Brain pericyte (primary cell): Measurements from ENCODE around the gene LEFTY1.
"Not testable (repeated sequence)": the region's sequence is repeated elsewhere in the genome, so short reads cannot be mapped to it uniquely, and the experiment has no call there.

Experiments
- DNase-seq: peaks from one replicate; pipeline ENCODE4 v3.0.0-alpha.2; 2012; ENCODE audit warnings: low read depth, low spot score

LEFTY1 gene, protein sequence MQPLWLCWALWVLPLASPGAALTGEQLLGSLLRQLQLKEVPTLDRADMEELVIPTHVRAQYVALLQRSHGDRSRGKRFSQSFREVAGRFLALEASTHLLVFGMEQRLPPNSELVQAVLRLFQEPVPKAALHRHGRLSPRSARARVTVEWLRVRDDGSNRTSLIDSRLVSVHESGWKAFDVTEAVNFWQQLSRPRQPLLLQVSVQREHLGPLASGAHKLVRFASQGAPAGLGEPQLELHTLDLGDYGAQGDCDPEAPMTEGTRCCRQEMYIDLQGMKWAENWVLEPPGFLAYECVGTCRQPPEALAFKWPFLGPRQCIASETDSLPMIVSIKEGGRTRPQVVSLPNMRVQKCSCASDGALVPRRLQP

DNA sequence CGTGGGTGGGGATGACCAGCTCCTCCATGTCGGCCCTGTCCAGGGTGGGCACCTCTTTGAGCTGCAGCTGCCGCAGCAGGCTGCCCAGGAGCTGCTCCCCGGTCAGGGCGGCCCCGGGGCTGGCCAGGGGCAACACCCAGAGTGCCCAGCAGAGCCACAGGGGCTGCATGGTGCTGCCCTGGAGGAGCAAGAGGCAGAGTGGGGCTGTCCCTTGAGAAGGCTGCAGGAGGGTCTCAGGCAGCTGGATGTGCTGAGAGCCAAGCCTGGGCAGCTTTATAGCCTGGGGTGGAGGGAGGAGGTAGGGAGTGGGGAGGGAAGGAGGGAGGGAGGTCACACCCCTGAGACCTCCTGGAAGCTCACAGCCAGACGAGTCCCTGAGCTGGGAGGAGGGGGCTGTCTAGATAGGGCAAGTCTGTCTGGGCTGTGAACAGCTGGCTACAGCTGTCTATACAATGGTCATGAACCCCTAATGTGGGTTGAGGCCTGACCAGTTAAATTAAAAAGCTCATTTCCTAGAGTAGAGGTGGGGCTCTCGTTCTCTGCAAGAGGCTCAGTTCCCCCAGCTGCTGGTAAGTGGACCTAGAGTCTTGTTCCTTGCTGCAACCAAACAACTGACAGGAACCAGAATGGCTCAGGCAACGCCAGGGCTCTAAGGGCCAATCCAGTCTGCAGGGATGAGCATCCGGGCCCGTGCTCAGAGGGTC lies at the start of gene LEFTY1:
TSS of gene LEFTY1 (minus strand) at position 249 of the 704 bp plus-strand sequence. CDS start at position 169, 80 bp downstream.
- no peak for DNase-seq

DNA sequence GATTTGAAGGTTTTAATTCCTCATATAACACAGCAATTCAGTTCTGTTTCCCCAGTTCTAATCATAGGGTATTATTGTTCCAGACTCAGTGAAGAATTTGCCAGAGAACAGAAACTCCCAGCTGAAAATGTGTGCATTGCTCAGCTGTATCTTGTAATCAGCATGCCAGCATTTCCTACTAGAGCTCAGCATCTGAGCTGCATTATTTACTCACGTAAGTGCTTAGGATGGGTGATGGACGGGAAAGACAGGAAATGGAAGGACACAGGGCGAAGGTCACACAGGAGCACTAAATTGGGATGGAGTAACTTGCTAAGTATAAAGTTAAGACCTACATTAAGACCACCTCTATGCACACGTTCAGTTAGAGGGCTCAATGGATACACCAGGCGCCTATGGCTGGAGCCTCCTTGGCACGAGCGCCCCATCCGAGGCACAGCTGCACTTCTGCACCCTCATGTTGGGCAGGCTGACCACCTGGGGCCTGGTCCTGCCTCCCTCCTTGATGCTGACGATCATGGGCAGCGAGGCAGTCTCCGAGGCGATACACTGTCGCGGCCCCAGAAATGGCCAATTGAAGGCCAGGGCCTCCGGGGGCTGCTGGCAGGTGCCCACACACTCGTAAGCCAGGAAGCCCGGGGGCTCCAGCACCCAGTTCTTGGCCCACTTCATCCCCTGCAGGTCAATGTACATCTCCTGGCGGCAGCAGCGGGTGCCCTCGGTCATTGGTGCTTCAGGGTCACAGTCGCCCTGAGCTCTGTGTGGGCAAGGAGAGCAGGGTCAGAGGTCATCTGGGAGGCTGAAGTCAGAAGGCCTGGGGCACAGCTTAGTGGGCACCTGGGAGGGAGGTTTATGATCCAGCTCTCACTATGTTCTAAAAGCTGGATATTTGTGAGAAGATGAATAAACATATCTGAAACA lies 48.4 kb upstream of the LEFTY1 start:
- no peak for DNase-seq

DNA sequence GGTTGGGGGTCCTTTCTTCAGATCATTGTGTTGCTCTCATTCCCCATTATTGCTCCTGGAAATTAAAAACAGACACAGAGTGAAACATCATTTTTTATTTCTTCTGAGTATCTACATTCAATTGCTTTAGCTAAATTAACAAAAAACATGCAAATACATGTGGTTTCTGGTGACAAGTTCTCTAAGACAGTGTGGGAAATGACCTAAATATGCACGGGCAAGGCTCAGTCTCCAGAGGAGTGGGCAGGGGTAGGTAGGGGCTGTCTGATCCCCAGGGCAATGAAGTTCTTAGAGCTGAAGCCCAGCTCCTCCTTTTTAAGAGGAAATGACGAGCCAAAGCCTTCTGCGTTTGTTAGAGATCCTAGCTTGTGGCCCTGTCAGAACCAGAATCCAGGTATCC lies 47.6 kb upstream of the LEFTY1 start:
- DNase-seq: no peak

DNA sequence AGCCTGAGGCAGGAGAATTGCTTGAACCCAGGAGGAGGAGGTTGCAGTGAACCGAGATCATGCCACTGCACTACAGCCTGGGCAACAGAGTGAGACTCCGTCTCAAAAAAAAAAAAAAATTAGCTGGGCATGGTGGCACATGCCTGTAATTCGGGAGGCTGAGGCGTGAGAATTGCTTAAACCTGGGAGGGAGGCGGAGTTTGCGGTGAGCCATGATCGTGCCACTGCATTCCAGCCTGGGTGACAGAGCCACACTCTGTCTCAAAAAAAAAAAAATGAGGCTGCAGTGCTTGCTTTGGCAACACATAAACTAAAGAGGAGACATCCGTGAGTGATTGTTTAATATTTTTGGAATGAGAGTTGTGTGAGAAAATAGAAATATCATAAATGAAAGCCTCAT lies 47.1 kb upstream of the LEFTY1 start:
- not testable (repeated sequence) for DNase-seq

DNA sequence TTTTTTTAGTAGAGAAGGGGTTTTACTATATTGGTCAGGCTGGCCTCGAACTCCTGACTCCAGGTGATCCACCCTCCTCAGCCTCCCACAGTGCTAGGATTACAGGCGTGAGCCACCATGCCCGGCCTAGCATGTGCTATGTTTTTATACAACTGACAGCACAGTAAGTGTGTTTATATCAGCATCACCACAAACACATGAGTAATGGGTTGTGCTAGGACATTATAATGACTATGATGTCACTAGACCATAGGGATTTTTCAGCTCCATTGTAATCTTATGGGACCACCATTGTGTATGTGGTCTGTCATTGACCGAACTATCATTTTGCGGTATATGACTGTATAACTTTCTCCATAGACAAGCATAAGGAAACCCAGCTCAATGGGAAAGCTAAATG lies 45.8 kb upstream of the LEFTY1 start:
- DNase-seq: no peak

DNA sequence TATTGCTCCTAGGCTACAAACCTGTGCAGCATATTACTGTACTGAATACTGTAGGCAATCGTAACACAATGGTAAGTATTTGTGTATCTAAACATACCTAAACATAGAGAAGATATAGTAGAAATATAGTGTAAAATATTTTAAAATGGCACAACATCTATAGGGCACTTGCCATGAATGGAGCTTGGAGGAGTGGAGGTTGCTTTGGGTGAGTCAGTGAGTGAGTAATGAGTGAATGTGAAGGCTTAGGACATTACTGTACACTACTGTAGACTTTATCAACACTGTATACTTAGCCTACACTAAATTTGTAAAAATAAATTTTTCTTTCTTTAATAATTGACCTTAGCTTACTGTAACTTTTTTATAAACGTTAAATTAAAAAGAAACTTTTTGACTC lies 44.1 kb upstream of the LEFTY1 start:
- no peak for DNase-seq

DNA sequence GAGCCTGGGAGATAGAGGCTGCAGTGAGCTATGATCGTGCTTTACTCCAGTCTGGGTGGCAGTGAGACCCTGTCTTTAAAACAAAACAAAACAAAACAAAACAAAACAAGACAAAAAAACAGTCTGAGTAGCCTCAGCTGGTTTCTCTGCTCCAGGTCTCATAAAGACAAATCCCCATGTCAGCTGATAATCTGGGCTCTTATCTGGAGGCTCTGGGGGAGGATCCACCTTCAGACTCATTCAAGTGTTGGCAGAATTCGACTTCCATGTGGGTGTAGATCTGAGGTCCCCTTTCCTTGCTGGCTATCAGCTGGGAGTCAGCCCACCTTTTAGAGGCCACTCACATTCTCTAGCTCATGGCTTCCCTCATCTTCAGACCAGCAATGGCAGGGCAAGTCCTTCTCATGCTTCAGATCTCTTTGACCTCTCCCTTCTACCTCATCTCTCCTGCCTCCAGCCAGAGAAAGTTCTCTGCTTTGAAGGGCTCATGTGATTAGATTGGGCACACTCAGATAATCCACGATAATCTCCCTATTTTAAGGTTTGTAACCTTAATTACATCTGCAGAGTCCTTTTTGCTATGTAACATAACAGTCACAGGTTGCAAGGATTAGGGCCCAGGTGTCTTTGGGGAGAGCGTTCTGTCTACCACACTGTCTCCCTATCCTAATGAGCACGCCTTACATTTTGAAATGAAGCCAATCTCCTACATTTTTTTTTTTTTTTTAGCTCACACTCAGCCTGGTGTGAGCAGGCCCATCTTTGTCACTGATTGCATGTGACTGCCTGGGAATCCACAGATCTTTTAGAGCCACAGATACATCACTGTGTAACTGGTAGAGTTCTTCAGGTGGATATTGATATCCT lies 42.6 kb upstream of the LEFTY1 start:
- DNase-seq: no peak

DNA sequence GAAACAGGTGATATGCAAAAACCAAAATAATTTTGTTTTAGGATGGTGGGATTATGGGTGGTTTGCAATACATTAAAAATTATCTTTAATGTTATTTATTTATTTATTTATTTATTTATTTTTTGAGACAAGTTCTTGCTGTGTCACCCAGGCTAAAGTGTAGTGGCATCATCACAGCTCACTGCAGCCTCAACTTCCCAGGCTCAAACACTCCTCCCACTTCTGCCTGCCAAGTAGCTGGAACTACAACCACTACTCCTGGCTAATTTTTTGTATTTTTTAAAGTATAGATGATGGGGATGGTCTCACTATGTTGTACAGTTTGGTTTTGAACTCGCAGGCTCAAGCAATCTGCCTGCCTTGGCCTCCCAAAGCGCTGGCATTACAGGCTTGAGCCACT lies 41.6 kb upstream of the LEFTY1 start:
- no peak for DNase-seq

DNA sequence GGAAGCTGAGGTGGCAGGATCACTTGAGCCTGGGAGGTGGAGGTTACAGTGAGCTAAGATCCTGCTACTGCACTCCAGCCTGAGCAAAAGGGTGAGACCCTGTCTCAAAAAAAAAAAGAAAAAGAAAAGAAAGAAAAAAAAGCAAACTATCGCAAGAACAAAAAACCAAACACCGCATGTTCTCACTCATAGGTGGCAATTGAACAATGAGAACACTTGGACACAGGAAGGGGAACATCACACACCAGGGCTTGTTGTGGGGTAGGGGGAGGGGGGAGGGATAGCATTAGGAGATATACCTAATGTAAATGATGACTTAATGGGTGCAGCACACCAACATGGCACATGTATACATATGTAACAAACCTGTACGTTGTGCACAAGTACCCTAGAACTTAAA lies 40.5 kb upstream of the LEFTY1 start:
- DNase-seq: not testable (repeated sequence)

DNA sequence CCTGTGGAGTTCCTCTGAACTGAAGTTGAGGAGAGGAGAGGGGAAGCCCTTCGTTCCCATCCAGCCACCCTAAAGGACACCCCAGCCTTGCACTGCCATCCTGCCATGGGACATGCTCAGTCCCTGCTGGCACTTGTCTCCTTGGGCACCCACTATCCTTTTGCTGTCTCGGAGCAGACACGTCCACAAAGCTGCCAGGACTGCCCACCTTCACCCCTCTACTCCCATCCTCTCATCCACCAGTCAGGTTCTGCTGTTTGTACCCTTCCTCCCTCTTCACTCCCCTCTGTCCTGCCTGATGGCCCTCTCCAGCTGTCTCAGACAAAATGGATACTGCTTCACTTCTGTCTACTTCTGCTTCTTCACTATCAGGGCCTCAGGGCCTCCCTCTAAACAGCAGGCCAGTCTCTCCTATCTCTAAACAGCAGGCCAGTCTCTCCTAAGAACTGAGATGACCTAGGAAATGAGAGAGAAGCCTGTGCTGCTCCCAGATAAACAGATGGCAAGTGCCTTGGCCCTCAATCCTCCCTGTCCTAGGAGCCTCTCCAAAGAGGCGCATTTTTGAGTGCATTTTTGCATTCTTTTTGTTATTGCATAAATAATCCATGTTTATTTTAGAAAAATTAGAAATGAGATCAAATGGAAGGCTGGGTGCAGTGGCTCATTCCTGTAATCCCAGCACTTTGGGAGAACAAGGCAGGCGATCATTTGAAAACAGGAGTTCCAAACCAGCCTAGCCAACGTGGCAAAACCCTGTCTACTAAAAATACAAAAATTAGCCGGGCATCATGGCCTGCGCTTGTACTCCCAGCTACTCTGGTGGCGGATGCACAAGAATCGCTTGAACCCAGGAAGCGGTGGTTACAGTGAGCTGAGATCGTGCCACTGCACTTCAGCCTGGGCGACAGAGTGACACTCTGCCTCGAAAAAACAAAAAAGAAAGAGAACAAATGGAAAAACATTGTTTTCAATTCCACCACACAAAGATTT lies 39.5 kb upstream of the LEFTY1 start:
- DNase-seq: no peak

DNA sequence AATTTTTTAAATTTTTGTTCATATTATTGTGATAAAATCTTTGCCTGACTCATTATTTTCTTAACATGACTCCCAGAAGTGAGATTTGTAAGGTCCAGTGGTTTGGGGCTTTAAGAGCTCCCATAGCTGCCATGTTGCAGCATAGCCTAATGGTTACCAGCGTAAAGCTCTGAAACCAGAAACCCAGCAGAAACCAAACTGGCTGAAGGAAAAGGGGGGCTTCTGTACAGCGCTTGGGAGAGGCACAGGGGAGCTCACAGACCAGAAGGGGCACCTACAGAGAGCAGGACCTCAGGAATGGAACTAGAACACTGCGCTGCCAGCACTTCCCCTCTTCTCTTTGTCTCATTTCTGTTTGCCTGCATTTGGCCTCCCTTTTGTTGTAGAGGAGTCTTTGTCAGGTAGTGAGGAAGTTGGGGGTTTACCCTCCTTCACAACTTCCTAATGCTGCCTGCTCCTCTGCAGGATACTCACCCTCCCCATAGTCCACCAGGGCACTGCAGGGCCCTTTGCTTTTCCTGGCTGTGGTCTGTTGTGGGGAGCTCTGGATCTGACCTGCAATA lies 37.7 kb upstream of the LEFTY1 start:
- DNase-seq: no peak

DNA sequence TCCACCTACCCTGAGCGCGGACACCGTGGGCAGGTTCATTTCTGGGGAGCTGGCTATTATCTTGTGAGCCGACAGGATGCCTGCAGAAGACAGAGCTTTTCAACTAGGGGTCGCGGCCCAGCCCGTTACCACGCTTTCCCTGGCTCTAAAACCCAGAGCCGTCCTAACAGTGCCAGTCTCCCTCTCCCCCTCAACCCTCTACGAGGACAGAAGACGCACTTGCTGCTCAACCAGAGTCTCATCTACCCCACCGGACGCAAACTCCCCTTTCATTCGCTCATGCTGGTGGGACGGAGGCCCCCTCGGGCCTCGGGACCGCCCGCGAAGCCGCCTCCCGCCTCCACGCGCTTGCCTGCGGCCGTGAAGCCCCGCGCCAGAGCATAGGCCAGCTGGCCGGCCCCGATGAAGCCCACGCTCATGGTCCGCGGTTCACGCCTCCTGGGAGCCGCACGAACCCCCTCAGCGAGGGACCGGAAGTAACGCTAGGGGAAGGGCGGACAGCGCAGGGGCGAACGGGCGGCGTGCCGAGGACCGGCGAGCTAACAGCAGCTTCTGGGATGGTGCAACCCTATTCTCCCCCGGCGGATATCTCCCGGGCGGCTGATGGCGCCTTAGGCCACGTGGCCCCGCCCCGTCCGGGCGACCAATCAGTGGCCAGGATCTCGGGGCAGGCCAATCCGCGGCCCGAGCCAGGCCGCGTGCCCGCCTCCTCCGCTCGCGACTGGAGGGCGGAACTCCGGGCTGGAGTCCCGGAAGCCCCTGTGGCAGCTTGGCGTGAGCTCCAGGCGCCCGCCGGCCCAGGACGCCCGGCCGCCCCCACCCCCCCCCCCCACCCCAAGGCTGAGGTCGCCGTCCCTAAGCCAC lies 35.0 kb upstream of the LEFTY1 start, which contains the start of gene PYCR2:
TSS of gene PYCR2 (minus strand) at position 559 of the 864 bp plus-strand sequence. CDS start at position 419, 140 bp downstream.
- peak; percentile 86 for DNase-seq

DNA sequence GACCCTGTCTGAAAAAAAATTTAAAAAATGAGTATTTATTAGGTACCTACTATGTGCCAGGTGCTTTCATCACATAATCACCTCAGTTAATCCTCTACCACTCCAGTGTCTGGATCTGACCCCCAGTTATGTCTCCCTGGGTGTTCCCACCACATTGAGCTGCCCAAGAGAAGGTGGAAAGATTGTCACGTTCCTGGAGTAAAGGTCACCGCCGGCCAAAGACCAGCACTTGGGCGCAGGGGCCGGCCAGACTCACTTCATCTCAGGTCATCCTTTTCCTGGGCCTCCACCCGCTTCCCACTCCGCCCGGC lies 34.4 kb upstream of the LEFTY1 start:
- DNase-seq: no peak

DNA sequence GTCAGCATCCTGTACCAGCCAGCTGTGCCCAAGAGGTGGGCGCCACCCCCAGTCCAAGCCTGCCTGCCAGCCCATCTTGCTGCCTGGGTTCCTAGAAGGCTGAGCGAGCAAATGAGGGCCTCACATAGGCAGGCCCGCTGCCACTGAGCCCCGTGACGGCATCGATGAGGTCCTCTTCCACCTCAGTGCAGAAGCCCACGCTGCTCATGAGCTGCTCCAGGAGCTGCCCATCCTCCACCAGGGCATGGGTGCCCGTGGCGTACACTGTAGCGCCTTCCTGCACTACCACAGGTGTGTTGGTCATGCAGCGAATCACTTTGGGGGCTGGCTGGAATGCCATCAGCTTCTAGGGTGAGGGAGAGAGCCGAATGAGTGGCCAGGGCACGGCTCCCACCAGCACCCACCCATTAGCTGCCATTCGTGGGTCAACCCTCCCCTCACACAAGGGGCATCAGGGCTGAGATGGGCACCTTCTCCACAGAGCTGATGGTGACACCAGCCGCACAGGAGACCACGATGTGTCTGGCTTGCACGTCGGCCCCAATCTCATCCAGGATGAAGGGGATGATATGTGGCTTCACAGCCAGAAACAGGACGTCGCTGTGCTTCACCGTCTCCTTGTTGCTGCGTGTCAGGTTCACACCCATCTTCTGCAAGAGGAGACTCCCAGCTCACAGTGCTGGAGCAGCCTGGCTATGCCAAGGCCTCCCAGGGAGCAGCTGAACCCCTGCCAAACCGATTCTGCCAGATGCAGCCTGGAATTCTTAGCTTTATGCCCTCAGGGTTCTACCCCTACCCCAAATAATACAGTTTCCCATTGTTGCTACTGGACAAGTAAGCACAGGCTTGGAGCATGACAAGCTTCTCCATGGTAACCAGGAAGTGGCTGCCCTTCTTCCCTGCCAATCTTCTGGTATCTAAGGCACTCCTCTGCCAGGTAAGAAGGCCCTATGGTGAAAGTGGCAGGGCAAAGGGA lies 33.1 kb upstream of the LEFTY1 start:
- no peak for DNase-seq

DNA sequence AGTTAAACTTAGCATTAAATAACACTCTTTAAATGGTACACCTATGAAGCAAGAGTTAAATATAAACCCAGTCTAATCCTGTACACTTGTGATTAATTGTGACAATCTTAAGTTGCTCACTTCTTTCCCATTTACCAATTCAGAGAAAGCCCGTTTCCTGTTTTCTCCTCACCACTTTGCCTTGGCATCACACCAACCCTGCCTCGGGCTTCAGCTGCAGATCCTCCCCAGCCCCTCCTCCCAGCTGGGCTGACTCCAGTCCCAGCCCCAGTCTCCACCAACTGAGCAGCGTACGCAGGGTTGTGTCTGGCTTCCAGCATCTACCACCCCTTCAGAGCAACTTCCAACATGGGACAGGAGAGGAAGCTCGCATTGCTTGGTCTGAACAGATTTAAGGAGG lies 31.0 kb upstream of the LEFTY1 start:
- DNase-seq: no peak

DNA sequence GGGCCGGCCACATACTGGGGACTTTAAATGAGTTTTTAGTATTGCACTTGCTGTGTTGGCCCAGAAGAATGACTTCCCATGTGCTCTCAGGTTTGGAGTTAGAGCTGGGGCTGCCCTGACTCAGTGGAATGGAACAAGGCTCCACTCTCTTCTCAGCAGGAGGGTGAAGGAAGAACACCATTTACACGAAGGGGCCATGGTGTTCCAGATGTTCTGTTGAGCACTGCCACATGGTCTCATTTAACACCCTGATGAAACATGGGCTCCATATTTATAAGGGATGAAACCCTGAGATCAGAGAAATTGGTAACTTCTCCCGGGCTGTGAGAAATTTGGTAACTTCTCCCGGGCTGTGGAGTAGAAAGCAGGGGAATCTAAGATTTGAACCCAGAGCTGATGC lies 29.3 kb upstream of the LEFTY1 start:
- no peak for DNase-seq

DNA sequence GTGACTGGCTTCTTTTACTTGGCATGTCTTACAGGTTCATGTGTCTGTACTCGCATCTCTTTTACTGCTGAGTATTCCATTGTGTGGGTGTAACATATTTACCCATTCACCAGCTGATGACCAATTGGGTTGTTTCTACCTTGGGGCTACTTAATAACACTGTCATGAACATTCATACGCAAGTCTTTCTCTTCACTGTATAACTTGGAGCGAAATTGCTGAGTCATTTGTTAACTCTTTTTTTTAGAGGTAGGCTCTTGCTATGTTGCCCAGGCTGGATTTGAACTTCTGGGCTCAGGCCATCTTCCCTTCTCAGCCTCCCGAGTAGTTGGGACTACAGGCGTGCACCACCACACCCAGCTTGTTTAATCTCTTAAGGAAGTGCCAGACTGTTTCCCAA lies 28.6 kb upstream of the LEFTY1 start:
- no peak for DNase-seq
